Neuronal stem cell (in vitro differentiated cells): ENCODE measurements around the gene MED27.

Source experiments
- DNase-seq: peaks from one replicate; pipeline ENCODE4 v3.0.0-alpha.2; 2013; ENCODE audit warnings: low spot score
- H2AFZ ChIP-seq: one replicate; pipeline ENCODE4 v1.6.1; 2013; ENCODE audit warnings: mild to moderate bottlenecking, low read length, inconsistent platforms
- H2AK5ac ChIP-seq: 2 replicates; pipeline ENCODE4 v1.6.1; 2013; ENCODE audit warnings: low read depth, mild to moderate bottlenecking, inconsistent platforms, low read length, moderate library complexity, mixed read lengths
- H2BK120ac ChIP-seq: 2 replicates; pipeline ENCODE4 v1.6.1; 2013; ENCODE audit warnings: low read depth, mild to moderate bottlenecking, inconsistent platforms, low read length, moderate library complexity, mixed read lengths
- H2BK12ac ChIP-seq: one replicate; pipeline ENCODE4 v1.6.1; 2013; ENCODE audit warnings: low read length, inconsistent platforms
- H2BK15ac ChIP-seq: 2 replicates; pipeline ENCODE4 v1.6.1; 2013; ENCODE audit warnings: mild to moderate bottlenecking, low read length, inconsistent platforms, mixed read lengths
- H2BK5ac ChIP-seq: one replicate; pipeline ENCODE4 v1.6.1; 2013; ENCODE audit warnings: inconsistent platforms, mild to moderate bottlenecking, low read length, moderate library complexity
- H3K14ac ChIP-seq: one replicate; pipeline ENCODE4 v1.6.1; 2013; ENCODE audit warnings: low read length, inconsistent platforms
- H3K18ac ChIP-seq: 2 replicates; pipeline ENCODE4 v1.6.1; 2013; ENCODE audit warnings: low read length, inconsistent platforms
- H3K23ac ChIP-seq: 2 replicates; pipeline ENCODE4 v1.6.1; 2013; ENCODE audit warnings: low read depth, mild to moderate bottlenecking, mixed read lengths, low read length, inconsistent platforms; ENCODE audit not compliant: poor library complexity
- H3K27ac ChIP-seq: replicated peaks from 3 replicates; pipeline ENCODE4 v1.5.1; 2013; ENCODE audit warnings: low read length, inconsistent platforms
- H3K27me3 ChIP-seq, 3 experiments: 2 replicates each; pipeline ENCODE4 v1.6.1; 2013; ENCODE audit warnings: low read length in 3 of 3, mild to moderate bottlenecking in 2 of 3, inconsistent platforms in 1 of 3, low read depth in 1 of 3, mixed read lengths in 1 of 3, moderate library complexity in 1 of 3; ENCODE audit not compliant: control insufficient read depth in 3 of 3, insufficient read depth in 3 of 3
- H3K36me3 ChIP-seq, 2 donors: replicated peaks in 1 of 2; 2 replicates each; pipeline ENCODE4 v1.6.1; 2013; ENCODE audit warnings: low read length in 2 of 2; ENCODE audit not compliant: control insufficient read depth in 2 of 2, insufficient read depth in 2 of 2
- H3K4ac ChIP-seq: 2 replicates; pipeline ENCODE4 v1.6.1; 2013; ENCODE audit warnings: inconsistent platforms, mild to moderate bottlenecking, low read length, moderate library complexity
- H3K4me1 ChIP-seq, 2 donors: 1 replicate in 1 of 2; 2 replicates in 1 of 2; pipeline ENCODE4 v1.6.1; 2013; ENCODE audit warnings: low read length in 2 of 2, low read depth in 1 of 2; ENCODE audit not compliant: control insufficient read depth in 2 of 2, insufficient read depth in 1 of 2
- H3K4me2 ChIP-seq: one replicate; pipeline ENCODE4 v1.6.1; 2013; ENCODE audit warnings: mild to moderate bottlenecking, low read length, inconsistent platforms; ENCODE audit not compliant: insufficient read depth, poor library complexity, severe bottlenecking
- H3K4me3 ChIP-seq, 2 donors: 2 replicates each; pipeline ENCODE4 v1.5.1; 2013; ENCODE audit warnings: low read length in 2 of 2, mild to moderate bottlenecking in 2 of 2, inconsistent platforms in 1 of 2, moderate library complexity in 1 of 2
- H3K79me1 ChIP-seq: one replicate; pipeline ENCODE4 v1.6.1; 2013; ENCODE audit warnings: low read depth, mild to moderate bottlenecking, inconsistent platforms, low read length, moderate library complexity
- H3K9ac ChIP-seq: one replicate; pipeline ENCODE4 v1.6.1; 2013; ENCODE audit warnings: mild to moderate bottlenecking, low read depth, low read length, inconsistent platforms; ENCODE audit not compliant: poor library complexity
- H3K9me3 ChIP-seq, 2 donors: replicated peaks in 1 of 2; 2 replicates each; pipeline versions ENCODE3 to v1.6.1; 2013; ENCODE audit warnings: low read length in 2 of 2, mild to moderate bottlenecking in 2 of 2, inconsistent platforms in 1 of 2, low read depth in 1 of 2, mixed read lengths in 1 of 2, moderate library complexity in 1 of 2; ENCODE audit not compliant: control insufficient read depth in 2 of 2, insufficient read depth in 1 of 2
- H4K8ac ChIP-seq: one replicate; pipeline ENCODE4 v1.6.1; 2013; ENCODE audit warnings: low read depth, mild to moderate bottlenecking, inconsistent platforms, low read length, moderate library complexity
- H4K91ac ChIP-seq: one replicate; pipeline ENCODE4 v1.6.1; 2013; ENCODE audit warnings: low read length, low read depth, mild to moderate bottlenecking, inconsistent platforms; ENCODE audit not compliant: poor library complexity
- WGBS, 2 donors: extraction: QIAGEN DNeasy Blood & Tissue Kit; methylation state at CpG; one replicate each; pipeline ENCODE4 v1.1.7; 2013; ENCODE audit warnings: missing lambda C conversion rate in 2 of 2, mixed read lengths in 1 of 2; ENCODE audit not compliant: insufficient read length in 2 of 2, insufficient replicate concordance in 1 of 2; ENCODE audit errors: extremely low coverage in 2 of 2; 5-methylcytosine and 5-hydroxymethylcytosine counted together

Gene MED27

GRCh38 chr9:131833906-131834305, 245.8 kb downstream of the MED27 start:
- H3K9ac ChIP-seq = no peak overlapping the region
- H3K18ac ChIP-seq = no peak overlapping the region
- no peak overlapping the region for H3K4me3 ChIP-seq
- no peak overlapping the region for H2AFZ ChIP-seq
- no peak overlapping the region for H3K4me2 ChIP-seq
- peaks cover 13 to 17% of the 10 kb centered on the region in 2 donors for H3K4me1 ChIP-seq
- H3K4ac ChIP-seq = no peak overlapping the region
- no CpG with 5 or more reads among the region's 2 CpGs for WGBS, 2 donors
- no peak for DNase-seq
- H2BK12ac ChIP-seq = no peak overlapping the region
- H4K91ac ChIP-seq = no peak overlapping the region
- no peak overlapping the region for H2BK120ac ChIP-seq
- no peak overlapping the region for H2AK5ac ChIP-seq
- H4K8ac ChIP-seq = no peak overlapping the region
- no peaks in the 10 kb centered on the region for H3K79me1 ChIP-seq
- no peak overlapping the region for H3K23ac ChIP-seq
- H3K27ac ChIP-seq = no peak overlapping the region
- H3K9me3 ChIP-seq = peaks cover 5 to 15% of the 10 kb centered on the region in 2 donors
- H3K14ac ChIP-seq = no peak overlapping the region
- H2BK5ac ChIP-seq = no peak overlapping the region
- no peaks in the 10 kb centered on the region for H3K36me3 ChIP-seq
- peaks cover 0 to 35% (median 0%) of the 10 kb centered on the region in 3 experiments for H3K27me3 ChIP-seq
- no peak overlapping the region for H2BK15ac ChIP-seq

DNA sequence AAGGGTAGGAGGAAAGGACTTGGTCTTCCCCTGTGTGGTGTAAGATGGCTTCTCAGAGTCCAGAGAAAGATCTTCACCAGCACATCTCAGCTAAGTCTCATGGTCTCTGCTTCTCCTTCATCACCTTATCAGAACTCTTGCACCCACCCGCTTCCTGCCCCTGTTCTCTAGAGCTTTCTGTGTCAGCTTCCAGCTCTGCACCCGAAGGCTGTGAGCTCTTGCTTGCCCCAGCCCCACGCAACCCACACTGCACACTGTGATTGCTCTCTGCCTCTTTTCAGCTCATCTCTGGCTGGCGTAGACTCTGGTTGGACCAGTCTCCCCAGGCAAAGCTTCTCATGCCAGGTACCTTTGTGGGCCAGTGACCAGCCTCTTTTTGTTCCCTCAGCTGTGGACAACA, 246.6 kb downstream of the MED27 start:
- no peak overlapping the region for H3K4ac ChIP-seq

GRCh38 chr9:131831380-131832165, 248.1 kb downstream of the MED27 start:
- no peak overlapping the region for H2BK5ac ChIP-seq
- no peak for DNase-seq
- no CpG with 5 or more reads among the region's 24 CpGs for WGBS, 2 donors

More for the DNA sequence above, 246.6 kb downstream of the MED27 start:
- no peak overlapping the region for H3K9ac ChIP-seq
- no peaks in the 10 kb centered on the region for H3K79me1 ChIP-seq
- no peak overlapping the region for H2BK12ac ChIP-seq
- no peak overlapping the region for H3K4me2 ChIP-seq
- H2BK120ac ChIP-seq = no peak overlapping the region
- no CpG with 5 or more reads among the region's 4 CpGs for WGBS, 2 donors
- peaks cover 0 to 29% (median 0%) of the 10 kb centered on the region in 3 experiments for H3K27me3 ChIP-seq
- no peak overlapping the region for H4K91ac ChIP-seq
- no peak overlapping the region for H2BK15ac ChIP-seq
- H3K18ac ChIP-seq = no peak overlapping the region
- DNase-seq = no peak
- H3K9me3 ChIP-seq = peaks cover 5 to 15% of the 10 kb centered on the region in 2 donors
- H3K23ac ChIP-seq = no peak overlapping the region
- H3K36me3 ChIP-seq = no peaks in the 10 kb centered on the region
- H2AK5ac ChIP-seq = no peak overlapping the region
- H3K14ac ChIP-seq = no peak overlapping the region
- H3K27ac ChIP-seq = no peak overlapping the region
- H3K4me1 ChIP-seq = peaks cover 10 to 15% of the 10 kb centered on the region in 2 donors
- H4K8ac ChIP-seq = no peak overlapping the region
- H2AFZ ChIP-seq = no peak overlapping the region
- H3K4me3 ChIP-seq = no peak overlapping the region
- H2BK5ac ChIP-seq = no peak overlapping the region

GRCh38 chr9:131827821-131828369, 251.8 kb downstream of the MED27 start:
- H2BK120ac ChIP-seq = no peak overlapping the region
- H3K27me3 ChIP-seq = peaks cover 0 to 31% (median 0%) of the 10 kb centered on the region in 3 experiments
- H3K9me3 ChIP-seq = no peaks in the 10 kb centered on the region
- peaks cover 0 to 8% of the 10 kb centered on the region in 2 donors for H3K4me1 ChIP-seq
- H2BK12ac ChIP-seq = peak overlapping the region; percentile 69
- H3K23ac ChIP-seq = peak overlapping the region; percentile 77
- no peaks in the 10 kb centered on the region for H3K36me3 ChIP-seq
- no peak overlapping the region for H3K4me2 ChIP-seq
- WGBS, 2 donors = no CpG with 5 or more reads among the region's 21 CpGs
- H2BK5ac ChIP-seq = peak overlapping the region; percentile 72
- H2AFZ ChIP-seq = no peak overlapping the region
- H2AK5ac ChIP-seq = peak overlapping the region; percentile 81
- no peak overlapping the region for H3K27ac ChIP-seq
- H3K4ac ChIP-seq = no peak overlapping the region
- no peak for DNase-seq
- no peak overlapping the region for H3K14ac ChIP-seq
- no peak overlapping the region for H2BK15ac ChIP-seq
- H3K18ac ChIP-seq = peak overlapping the region; percentile 57
- no peak overlapping the region for H4K91ac ChIP-seq
- no peak overlapping the region for H4K8ac ChIP-seq
- H3K9ac ChIP-seq = no peak overlapping the region
- H3K79me1 ChIP-seq = no peaks in the 10 kb centered on the region
- no peak overlapping the region for H3K4me3 ChIP-seq

More at GRCh38 chr9:131831380-131832165, 248.1 kb downstream of the MED27 start:
- H4K8ac ChIP-seq = no peak overlapping the region
- no peak overlapping the region for H3K4me2 ChIP-seq
- H3K27ac ChIP-seq = no peak overlapping the region
- no peak overlapping the region for H3K4ac ChIP-seq
- H4K91ac ChIP-seq = peak overlapping the region; percentile 32
- no peak overlapping the region for H2AFZ ChIP-seq
- no peak overlapping the region for H2BK15ac ChIP-seq
- peak overlapping the region; percentile 65 for H3K18ac ChIP-seq
- peak overlapping the region; percentile 90 for H3K23ac ChIP-seq
- no peaks in the 10 kb centered on the region for H3K79me1 ChIP-seq
- H2AK5ac ChIP-seq = peak overlapping the region; percentile 62
- H3K9me3 ChIP-seq = peaks cover 5 to 15% of the 10 kb centered on the region in 2 donors
- peak overlapping the region; percentile 76 for H3K14ac ChIP-seq
- no peak overlapping the region for H3K9ac ChIP-seq
- peaks cover 10 to 12% of the 10 kb centered on the region in 2 donors for H3K4me1 ChIP-seq
- no peaks in the 10 kb centered on the region for H3K36me3 ChIP-seq
- H3K4me3 ChIP-seq = no peak overlapping the region
- H2BK12ac ChIP-seq = peak overlapping the region; percentile 91
- H2BK120ac ChIP-seq = no peak overlapping the region
- H3K27me3 ChIP-seq = peaks cover 0 to 25% (median 0%) of the 10 kb centered on the region in 3 experiments
